Measurements from ENCODE around the gene ZNF823. TPM values are rescaled to one million over a fixed set of nuclear protein-coding genes. Genes with fewer than 3 reads are reported as not detected.
A peak's percentile ranks its signal among the peaks of the same experiment; 100 is the strongest.
"Not testable (repeated sequence)": the region's sequence is repeated elsewhere in the genome, so short reads cannot be mapped to it uniquely, and the experiment has no call there.

Gene ZNF823
- total RNA-seq, 1 experiment from 2014 or later: 4.1 TPM

DNA sequence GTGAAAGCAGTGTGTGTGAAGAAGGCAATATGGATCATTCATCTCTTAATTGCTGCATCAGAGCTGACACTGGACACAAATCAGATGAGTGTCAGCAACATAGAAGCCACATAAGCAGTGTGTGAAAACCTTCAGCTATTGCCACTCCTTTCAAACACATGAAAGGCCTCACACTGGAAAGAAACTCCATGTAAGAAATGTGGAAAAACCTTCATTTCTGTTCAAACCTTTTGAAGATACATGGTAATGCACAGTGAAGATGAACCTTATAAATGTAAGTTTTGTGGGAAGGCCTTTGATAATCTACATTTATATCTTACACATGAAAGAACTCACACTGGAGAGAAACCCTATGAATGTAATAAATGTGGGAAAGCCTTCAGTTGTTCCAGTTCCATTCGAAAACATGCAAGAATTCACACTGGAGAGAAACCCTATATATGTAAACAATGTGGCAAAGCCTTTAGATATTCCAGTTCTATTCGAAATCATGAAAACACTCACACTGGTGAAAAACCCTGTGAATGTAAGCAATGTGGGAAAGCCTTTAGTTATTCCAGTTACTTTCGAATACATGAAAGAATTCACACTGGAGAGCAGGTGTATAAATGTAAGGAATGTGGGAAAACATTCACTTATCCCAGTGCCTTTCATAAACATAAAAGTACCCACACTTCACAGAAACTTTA, 53.6 kb downstream of the ZNF823 start:
- DNase-seq (ENCODE audit: low read depth): no peak

- no peak for DNase-seq (ENCODE audit: low read depth)
Observed at GRCh38 chr19:11680689-11681302, 58.0 kb downstream of the ZNF823 start.

- DNase-seq (ENCODE audit: low read depth): no peak
Observed at GRCh38 chr19:11678504-11678903, 60.2 kb downstream of the ZNF823 start.

- not testable (repeated sequence) for DNase-seq (ENCODE audit: low read depth)
Observed at GRCh38 chr19:11676661-11677600, 61.8 kb downstream of the ZNF823 start.

GRCh38 chr19:11675569-11675968, 63.2 kb downstream of the ZNF823 start:
- no peak for DNase-seq (ENCODE audit: low read depth)

DNA sequence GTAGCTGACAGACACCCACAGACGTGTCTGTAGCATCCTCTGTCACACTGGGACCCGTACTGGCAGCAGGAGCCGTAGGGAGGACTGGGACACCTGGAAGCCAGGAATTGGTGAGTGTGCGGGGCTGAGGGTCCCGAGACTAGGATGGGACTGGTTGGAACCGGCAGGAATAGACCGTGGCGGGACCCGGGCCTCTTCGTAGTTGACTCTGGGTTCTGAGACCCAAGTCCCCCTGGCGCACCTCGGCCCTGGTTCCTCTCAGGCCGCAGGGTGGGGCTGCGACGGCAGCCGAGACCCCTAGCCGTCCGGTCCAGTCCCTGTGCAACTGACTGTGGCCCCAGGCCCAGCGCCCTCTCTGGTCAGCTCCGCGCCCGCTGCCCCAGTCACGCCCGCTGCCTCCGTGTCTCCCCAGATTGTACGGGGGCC, 64.7 kb downstream of the ZNF823 start:
- no peak for DNase-seq (ENCODE audit: low read depth)

- DNase-seq (ENCODE audit: low read depth): peak; percentile 36
Observed at GRCh38 chr19:11673608-11674041, 65.1 kb downstream of the ZNF823 start.

Small RNA genes lying within 50 kb of the gene (small RNA-seq; reads per million reads assigned to genes)
- gene ZNF833P: not detected

Other genes starting within 250 kb of the ZNF823 start
- 5.2 and 11.6 TPM in 2 replicates for gene ZNF653, start 233.1 kb downstream of the ZNF823 start, total RNA-seq (2014; rRNA removed; shearing (Covaris generic))
- 74.5 and 78.8 TPM in 2 replicates for gene ECSIT, start 209.8 kb downstream of the ZNF823 start, total RNA-seq (2014; rRNA removed; shearing (Covaris generic))
- gene CNN1, start 200.1 kb downstream of the ZNF823 start, total RNA-seq (2014; rRNA removed; shearing (Covaris generic)): 0.45 and 0.63 TPM in 2 replicates
- 137 and 150 TPM in 2 replicates for gene ELOF1, start 179.7 kb downstream of the ZNF823 start, total RNA-seq (2014; rRNA removed; shearing (Covaris generic))
- gene ACP5, start 161.3 kb downstream of the ZNF823 start, total RNA-seq (2014; rRNA removed; shearing (Covaris generic)): 1.8 and 2.4 TPM in 2 replicates
- 6.0 and 6.5 TPM in 2 replicates for gene ZNF627, start 141.5 kb downstream of the ZNF823 start, total RNA-seq (2014; rRNA removed; shearing (Covaris generic))
- 2.8 and 3.0 TPM in 2 replicates for gene ZNF441, start 28.1 kb upstream of the ZNF823 start, total RNA-seq (2014; rRNA removed; shearing (Covaris generic))
- gene ZNF491, start 59.6 kb upstream of the ZNF823 start, total RNA-seq (2014; rRNA removed; shearing (Covaris generic)): 0.03 TPM in 1 of 2 replicates, not detected in the other
- 6.1 and 7.8 TPM in 2 replicates for gene ZNF440, start 75.3 kb upstream of the ZNF823 start, total RNA-seq (2014; rRNA removed; shearing (Covaris generic))
- gene ZNF439, start 109.8 kb upstream of the ZNF823 start, total RNA-seq (2014; rRNA removed; shearing (Covaris generic)): not detected in 2 replicates
- not detected in 2 replicates for gene ZNF69, start 148.8 kb upstream of the ZNF823 start, total RNA-seq (2014; rRNA removed; shearing (Covaris generic))
- 6.8 and 7.0 TPM in 2 replicates for gene ZNF700, start 186.2 kb upstream of the ZNF823 start, total RNA-seq (2014; rRNA removed; shearing (Covaris generic))
- not detected in 2 replicates for gene ZNF763, start 226.1 kb upstream of the ZNF823 start, total RNA-seq (2014; rRNA removed; shearing (Covaris generic))